Subcutaneous abdominal adipose tissue (tissue), 5 donors: ENCODE measurements around the gene CSNK1A1.
A peak's percentile ranks its signal among the peaks of the same experiment; 100 is the strongest.
"Not testable (repeated sequence)": the region's sequence is repeated elsewhere in the genome, so short reads cannot be mapped to it uniquely, and the experiment has no call there.

ENCODE experiments used
- H3K27ac ChIP-seq: one replicate; pipeline ENCODE4 v1.7.0; 2013; ENCODE audit warnings: low read depth, mild to moderate bottlenecking, inconsistent platforms, low read length, moderate library complexity
- H3K27me3 ChIP-seq, 5 donors: one replicate each; pipeline ENCODE4 v1.7.0; 2013; ENCODE audit warnings: low read length in 5 of 5, inconsistent platforms in 1 of 5; ENCODE audit not compliant: control insufficient read depth in 5 of 5, insufficient read depth in 4 of 5
- H3K36me3 ChIP-seq, 5 donors: one replicate each; pipeline ENCODE4 v1.7.0; 2013; ENCODE audit warnings: low read length in 5 of 5; ENCODE audit not compliant: control insufficient read depth in 5 of 5, insufficient read depth in 5 of 5
- H3K4me1 ChIP-seq, 5 donors: one replicate each; pipeline ENCODE4 v1.7.0; 2013; ENCODE audit warnings: low read length in 5 of 5, mild to moderate bottlenecking in 3 of 5, moderate library complexity in 1 of 5; ENCODE audit not compliant: control insufficient read depth in 5 of 5, insufficient read depth in 5 of 5
- H3K4me3 ChIP-seq, 5 donors: one replicate each; pipeline ENCODE4 v1.7.0; 2013; ENCODE audit warnings: low read length in 5 of 5, low read depth in 1 of 5
- H3K9ac ChIP-seq, 5 donors: one replicate each; pipeline ENCODE4 v1.7.0; 2013; ENCODE audit warnings: low read length in 5 of 5, mild to moderate bottlenecking in 4 of 5, moderate library complexity in 3 of 5
- H3K9me3 ChIP-seq, 5 donors: one replicate each; pipeline ENCODE4 v1.7.0; 2013; ENCODE audit warnings: low read length in 5 of 5; ENCODE audit not compliant: control insufficient read depth in 5 of 5
- donor health status: healthy.
- donor health status: healthy.
- donor health status: healthy.
- donor health status: healthy.
- donor health status: healthy.

CSNK1A1 gene

DNA sequence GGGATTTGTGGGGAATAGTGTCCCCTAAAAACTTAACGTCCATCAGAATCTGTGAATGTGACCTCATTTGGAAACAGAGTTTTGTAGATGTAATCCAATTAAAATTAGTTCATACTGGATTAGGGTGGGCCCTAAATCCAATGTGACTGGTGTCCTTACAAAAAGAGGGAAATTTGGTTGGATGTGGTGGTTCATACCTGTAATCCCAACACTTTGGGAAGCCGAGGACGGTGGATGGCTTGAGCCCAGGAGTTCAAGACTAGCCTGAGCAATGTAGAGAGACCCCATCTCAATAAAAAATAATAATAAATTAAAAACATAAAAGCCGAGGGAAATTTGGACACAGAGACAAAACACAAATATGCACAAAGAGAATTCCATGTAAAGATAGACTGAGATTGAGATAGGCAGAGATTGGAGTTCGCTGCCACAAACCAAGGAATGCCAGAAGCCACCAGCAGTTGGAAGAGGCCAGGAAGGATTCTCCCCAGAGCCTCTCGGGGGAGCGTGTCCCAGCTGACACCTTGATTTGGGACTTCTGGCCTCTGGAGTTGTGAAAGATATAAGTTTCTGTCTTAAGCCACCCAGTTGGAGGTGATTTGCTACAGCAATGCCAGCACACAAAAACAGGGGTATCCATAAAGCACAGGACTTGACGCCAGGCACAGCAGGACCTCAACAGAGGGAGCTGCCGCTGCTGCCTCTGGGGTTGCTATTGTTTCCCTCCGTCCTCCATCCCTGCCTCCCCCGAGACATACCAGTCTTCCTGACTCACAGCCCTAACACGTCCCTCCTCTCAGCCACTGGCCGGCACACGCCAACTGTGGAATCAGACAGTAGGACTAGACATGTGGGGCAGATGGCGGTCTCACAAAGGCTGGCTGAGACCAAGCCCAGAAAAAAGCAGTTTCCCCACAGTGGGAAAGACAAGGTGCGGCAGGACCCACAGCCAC lies 98.3 kb downstream of the CSNK1A1 start:
- Histone ChIP-seq H3K27me3 (no peaks in the 10 kb centered on the region), H3K9ac (peak overlapping the region in 3 of 5 donors; percentile 14 to 38 (median 30)), H3K27ac (peak overlapping the region; percentile 86), H3K9me3 (no peaks in the 10 kb centered on the region), H3K4me3 (peak overlapping the region in 1 of 5 donors; percentile 25), H3K4me1 (peaks cover 21 to 77% (median 65%) of the 10 kb centered on the region in 5 donors), H3K36me3 (no peaks in the 10 kb centered on the region)

DNA sequence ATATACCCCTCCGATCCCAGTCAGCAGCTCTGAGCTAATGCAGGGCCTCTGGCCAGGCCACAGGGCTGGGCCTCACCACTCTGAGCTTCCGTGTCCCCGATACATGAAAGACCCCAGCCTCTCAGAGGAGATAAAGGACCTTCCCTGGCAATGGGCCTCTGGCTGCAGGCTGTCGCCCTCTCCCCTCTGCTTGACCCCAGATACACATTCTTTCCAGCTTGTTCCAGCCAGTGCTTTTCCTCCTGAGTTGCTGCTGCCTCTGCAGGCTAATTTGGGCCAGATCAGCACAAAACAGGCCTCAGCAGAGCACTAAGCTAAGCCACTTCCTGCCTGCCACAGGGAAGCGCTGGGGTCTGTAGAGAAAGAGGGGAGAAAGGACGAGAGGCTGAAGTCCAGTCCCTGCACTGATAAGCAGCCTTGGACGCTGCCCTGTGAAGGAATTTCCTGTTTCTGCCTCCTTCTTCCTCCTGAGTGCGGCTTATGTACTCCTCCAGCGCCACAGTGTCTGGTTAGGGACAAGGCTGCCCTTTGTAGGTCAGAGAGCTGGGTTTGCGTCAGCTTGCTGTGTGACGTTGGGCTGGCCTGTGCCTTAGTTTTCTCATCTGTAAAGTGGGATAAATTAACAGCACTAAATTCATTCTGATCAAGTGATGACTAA lies 99.1 kb downstream of the CSNK1A1 start:
- Histone ChIP-seq H3K4me1 (peaks cover 21 to 85% (median 65%) of the 10 kb centered on the region in 5 donors), H3K36me3 (no peaks in the 10 kb centered on the region), H3K4me3 (peak overlapping the region in 1 of 5 donors; percentile 25), H3K9ac (peak overlapping the region in 4 of 5 donors; percentile 0 to 36 (median 22)), H3K27ac (peak overlapping the region; percentile 86), H3K9me3 (no peaks in the 10 kb centered on the region), H3K27me3 (no peaks in the 10 kb centered on the region)

DNA sequence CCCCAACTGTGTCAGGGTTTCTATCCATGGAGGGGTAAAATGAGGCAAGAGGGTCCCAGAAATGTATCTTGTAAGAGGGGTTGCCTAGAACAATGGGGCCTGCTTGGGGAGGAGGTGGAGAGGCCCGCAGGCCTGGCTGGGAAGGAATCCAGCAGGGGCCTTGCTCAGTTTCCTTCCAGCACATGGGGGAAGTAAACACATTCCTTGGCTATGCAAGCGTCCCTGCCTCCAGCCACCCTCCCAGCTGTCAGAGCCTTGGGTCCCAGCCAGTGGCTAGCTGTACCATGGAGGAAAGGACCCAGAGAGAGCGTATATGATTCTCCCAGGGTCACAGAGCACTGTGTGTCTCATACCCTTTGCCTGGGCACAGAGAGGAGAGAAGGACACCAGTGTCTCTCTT lies 101.0 kb downstream of the CSNK1A1 start:
- peaks cover 26 to 77% (median 66%) of the 10 kb centered on the region in 5 donors for H3K4me1 ChIP-seq
- no peaks in the 10 kb centered on the region for H3K27me3 ChIP-seq

DNA sequence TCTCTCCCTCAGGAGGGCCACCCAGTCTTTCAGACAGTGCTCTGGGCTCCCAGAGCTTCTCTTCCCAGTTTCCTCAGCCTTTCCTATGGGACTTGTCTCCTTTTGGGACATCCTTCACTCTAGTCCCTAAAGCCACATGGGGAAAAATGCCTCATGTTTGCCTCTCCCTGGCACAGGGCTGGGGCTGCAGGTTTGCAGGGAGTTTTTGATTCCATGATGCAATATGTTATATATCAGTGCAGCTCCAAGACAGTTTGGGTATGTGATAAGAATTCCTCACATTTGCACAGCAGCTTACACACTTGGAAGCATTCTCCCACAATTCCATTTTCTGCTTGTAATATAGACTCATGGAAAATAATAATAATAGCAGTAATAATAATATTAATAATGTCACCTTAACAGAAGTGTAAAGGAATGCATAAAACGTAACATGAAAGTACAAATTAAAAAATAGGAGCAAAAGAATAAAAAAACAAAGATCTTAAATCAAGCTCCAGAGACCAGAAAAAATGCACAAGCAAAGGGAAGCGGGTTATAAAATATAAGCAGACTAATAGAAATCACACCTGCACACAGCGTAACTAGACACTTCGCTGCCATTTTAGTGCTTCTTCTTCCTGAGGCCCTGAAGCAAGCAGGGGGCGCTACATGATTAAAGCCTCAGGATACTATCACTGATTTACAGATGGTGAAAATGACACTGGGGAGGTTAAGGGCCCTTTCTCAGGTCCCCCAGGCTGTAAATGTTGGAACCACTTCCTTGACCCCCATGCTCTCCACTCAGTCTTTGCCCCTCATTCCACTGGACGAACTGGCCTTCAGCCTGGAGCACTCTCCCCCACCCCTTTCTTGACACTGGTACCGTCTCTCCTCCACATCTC lies 102.2 kb downstream of the CSNK1A1 start:
- H3K9ac ChIP-seq: peak overlapping the region in 1 of 5 donors; percentile 0
- no peak overlapping the region for H3K4me3 ChIP-seq
- H3K27ac ChIP-seq: peak overlapping the region; percentile 81
- H3K9me3 ChIP-seq: no peaks in the 10 kb centered on the region
- no peaks in the 10 kb centered on the region for H3K27me3 ChIP-seq
- H3K4me1 ChIP-seq: peaks cover 26 to 75% (median 66%) of the 10 kb centered on the region in 5 donors
- H3K36me3 ChIP-seq: no peaks in the 10 kb centered on the region

More for the DNA sequence above, 101.0 kb downstream of the CSNK1A1 start:
- H3K9me3 ChIP-seq: no peaks in the 10 kb centered on the region
- peak overlapping the region in 4 of 5 donors; percentile 6 to 45 (median 26) for H3K9ac ChIP-seq
- H3K36me3 ChIP-seq: no peaks in the 10 kb centered on the region
- peak overlapping the region in 2 of 5 donors; percentile 4 to 11 for H3K4me3 ChIP-seq
- peak overlapping the region; percentile 81 for H3K27ac ChIP-seq

DNA sequence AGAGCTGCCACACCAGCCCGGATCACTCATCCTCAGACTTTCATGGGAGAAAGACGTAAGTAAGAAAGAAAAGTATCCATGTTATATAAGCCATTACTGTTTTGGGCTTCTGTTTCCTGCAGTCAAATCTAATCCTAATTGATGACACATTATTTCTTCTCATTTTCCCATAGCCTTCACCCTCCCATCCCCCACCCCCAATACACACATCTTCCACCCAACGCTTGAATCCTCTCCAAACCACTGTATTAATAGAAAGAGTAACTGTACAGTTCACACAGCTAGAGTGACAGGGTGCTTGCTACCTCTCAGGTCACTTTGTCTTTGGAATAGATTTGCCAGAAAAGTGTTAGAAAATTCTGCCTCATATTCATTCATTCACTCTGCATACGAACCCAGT lies 102.8 kb downstream of the CSNK1A1 start:
- no peaks in the 10 kb centered on the region for H3K9me3 ChIP-seq
- peak overlapping the region; percentile 2 for H3K27ac ChIP-seq
- H3K36me3 ChIP-seq: no peaks in the 10 kb centered on the region
- no peak overlapping the region for H3K9ac ChIP-seq
- H3K4me3 ChIP-seq: no peak overlapping the region
- H3K27me3 ChIP-seq: no peaks in the 10 kb centered on the region
- H3K4me1 ChIP-seq: peaks cover 22 to 69% (median 61%) of the 10 kb centered on the region in 5 donors

DNA sequence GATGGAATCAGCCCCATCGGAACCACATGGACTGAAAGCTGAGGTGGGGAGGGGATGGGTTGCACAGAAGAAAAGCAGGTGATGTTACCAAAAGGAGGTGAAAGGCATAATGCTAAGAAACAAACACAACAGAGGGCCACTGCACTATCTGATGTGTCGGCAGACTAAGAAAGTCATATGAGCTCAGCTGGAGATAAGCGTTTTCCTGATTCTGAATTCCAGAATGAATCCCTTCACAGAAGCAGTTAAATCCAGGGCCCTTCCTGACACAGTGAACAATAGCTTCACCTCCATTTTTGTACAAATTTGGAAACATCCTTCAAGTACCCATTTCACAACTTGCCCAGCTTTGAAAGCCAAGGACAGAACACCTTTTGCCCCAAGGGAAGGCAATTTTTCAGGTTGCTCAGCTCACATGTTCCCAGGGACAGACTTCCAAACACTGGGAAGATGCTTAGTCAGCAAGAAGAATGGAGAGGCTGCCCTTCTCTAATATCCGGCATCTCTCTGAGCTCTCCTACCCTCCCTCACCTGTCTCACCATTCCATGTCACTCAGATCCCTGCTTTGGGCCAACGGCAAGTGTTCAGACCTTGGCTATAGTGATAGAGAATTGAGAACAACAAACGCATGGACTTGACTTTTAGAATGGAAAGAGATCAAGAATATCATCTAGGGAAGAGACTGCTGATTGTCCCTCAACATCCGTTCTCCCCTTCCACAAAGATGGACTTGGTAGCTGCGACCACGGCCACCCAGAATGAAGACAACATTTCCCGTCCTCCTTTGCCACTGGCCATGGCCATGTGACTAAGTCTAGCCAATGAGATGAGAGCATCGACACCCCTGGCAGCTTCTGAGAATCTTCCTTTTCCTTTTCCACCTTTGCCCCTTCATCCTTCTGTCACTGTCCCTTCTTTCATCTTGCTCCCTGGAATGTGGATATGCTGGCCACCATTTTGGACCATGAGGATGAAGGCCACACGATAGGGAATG lies 103.6 kb downstream of the CSNK1A1 start:
- peaks cover 18 to 67% (median 58%) of the 10 kb centered on the region in 5 donors for H3K4me1 ChIP-seq
- no peaks in the 10 kb centered on the region for H3K27me3 ChIP-seq
- no peaks in the 10 kb centered on the region for H3K9me3 ChIP-seq
- no peak overlapping the region for H3K9ac ChIP-seq
- H3K27ac ChIP-seq: peak overlapping the region; percentile 2
- no peak overlapping the region for H3K4me3 ChIP-seq
- H3K36me3 ChIP-seq: no peaks in the 10 kb centered on the region

DNA sequence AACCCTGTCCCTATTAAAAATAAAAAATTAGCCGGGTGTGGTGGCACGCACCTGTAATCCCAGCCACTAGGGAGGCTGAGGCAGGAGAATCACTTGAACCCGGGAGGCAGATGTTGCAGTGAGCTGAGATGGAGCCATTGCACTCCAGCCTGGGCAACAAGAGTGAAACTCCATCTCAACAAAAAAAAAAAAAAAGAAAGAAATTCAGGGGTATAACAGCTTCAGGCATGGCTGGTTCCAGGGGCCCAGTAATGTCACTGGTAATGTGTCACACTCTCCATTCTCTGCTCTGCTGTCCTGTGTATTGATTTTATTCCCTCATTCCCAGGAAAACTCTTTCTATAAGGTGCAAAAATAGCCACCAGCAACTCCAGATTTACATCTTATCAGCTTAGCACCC lies 104.4 kb downstream of the CSNK1A1 start:
- H3K9me3 ChIP-seq, H3K27me3 ChIP-seq, H3K36me3 ChIP-seq, H3K9ac ChIP-seq, H3K4me3 ChIP-seq: not testable (repeated sequence)
- Histone ChIP-seq H3K4me1 (peaks cover 15 to 64% (median 54%) of the 10 kb centered on the region in 5 donors), H3K27ac (peak overlapping the region; percentile 33)

DNA sequence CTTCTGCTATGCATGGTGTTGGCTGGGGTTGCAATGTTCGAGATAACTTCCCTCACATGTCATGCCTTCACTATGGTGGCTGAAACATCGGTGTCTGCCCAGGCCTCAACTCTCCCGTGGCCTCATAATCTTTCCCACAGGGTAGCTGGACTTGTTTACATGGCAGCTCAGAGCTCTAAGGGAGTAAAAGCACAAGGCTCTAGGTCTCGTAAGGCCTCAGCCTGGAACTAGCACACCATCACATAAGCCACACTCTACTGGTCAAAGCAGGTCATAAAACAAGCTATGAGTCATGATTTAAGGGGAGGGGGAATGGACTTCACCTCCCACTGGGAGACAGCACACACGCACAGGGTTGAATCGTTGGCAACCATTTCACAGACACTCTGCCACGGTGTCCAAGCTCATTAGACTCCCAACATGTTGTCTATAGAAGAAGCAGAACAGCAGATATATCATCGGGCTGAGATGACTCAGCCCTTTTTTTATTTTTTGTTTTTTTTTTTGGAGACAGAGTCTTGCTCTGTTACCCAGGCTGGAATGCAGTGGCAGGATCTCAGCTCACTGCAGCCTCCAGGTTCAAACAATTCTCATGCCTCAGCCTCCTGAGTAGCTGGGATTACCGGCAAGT lies 105.4 kb downstream of the CSNK1A1 start:
- Histone ChIP-seq H3K27me3 (no peaks in the 10 kb centered on the region), H3K27ac (peak overlapping the region; percentile 33), H3K4me3 (no peak overlapping the region), H3K36me3 (no peaks in the 10 kb centered on the region), H3K9ac (peak overlapping the region in 1 of 5 donors; percentile 4), H3K9me3 (no peaks in the 10 kb centered on the region), H3K4me1 (peaks cover 15 to 54% (median 45%) of the 10 kb centered on the region in 5 donors)
